ENCODE measurements around the gene CD7.

DNA sequence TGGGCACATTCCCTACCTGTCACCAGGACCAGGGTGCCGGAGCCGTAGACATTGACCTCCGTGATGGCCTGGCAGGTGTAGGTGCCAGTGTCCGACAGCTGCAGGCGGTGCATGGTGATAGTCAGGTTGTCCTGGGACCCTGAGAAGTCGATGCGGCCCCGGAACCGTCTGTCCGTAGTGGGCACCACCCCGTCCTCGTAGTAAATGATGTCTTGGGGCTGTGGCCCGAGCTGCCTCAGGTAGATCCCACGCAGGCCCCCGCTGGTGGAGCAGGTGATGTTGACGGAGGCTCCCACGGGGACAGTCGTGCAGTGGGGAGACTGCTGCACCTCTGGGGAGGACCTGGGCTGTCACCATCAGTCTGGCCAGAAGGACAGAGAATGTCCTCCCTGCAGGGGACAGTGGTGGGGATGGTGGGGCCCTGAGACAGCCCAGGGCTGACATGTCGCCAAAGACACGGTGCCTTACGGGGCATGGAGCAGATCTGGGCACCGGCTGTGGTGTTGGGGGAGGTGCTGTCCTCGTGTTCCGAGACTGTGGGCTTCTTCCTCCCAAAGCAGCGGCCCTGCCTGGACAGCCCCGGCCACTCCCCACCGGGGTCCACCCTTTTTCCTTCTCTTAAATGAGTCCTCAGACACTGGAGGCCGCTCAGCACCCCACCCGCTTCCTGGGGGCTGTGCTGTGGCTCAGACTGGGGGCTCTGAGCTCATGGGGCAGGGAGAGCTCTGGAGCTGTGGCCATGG, 586 bp downstream of the CD7 start:
- TF ChIP-seq, protein P1, sequence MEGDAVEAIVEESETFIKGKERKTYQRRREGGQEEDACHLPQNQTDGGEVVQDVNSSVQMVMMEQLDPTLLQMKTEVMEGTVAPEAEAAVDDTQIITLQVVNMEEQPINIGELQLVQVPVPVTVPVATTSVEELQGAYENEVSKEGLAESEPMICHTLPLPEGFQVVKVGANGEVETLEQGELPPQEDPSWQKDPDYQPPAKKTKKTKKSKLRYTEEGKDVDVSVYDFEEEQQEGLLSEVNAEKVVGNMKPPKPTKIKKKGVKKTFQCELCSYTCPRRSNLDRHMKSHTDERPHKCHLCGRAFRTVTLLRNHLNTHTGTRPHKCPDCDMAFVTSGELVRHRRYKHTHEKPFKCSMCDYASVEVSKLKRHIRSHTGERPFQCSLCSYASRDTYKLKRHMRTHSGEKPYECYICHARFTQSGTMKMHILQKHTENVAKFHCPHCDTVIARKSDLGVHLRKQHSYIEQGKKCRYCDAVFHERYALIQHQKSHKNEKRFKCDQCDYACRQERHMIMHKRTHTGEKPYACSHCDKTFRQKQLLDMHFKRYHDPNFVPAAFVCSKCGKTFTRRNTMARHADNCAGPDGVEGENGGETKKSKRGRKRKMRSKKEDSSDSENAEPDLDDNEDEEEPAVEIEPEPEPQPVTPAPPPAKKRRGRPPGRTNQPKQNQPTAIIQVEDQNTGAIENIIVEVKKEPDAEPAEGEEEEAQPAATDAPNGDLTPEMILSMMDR (IDR thresholded peaks at IDR 0.05 in 8 of 11, conservative IDR thresholded peaks at IDR 0.05 in 3 of 11), result no peak
- TF ChIP-seq POLR2AphosphoS5 (IDR thresholded peaks at IDR 0.05), result no peak

All from spleen (tissue), 7 donors.